Measurements from ENCODE around the gene VAT1L.

Gene VAT1L

GRCh38 chr16:77882358-77882757, 94.0 kb downstream of the VAT1L start:
- H3K4me1 Mint-ChIP-seq: no peaks in the 10 kb centered on the region
- H3K36me3 Mint-ChIP-seq (ENCODE audit: low read depth): no peaks in the 10 kb centered on the region
- H3K27me3 Mint-ChIP-seq: peaks cover 7% of the 10 kb centered on the region
- DNase-seq: no peak
- H3K27ac Mint-ChIP-seq: no peak overlapping the region
- no peak for ATAC-seq
- H3K4me3 Mint-ChIP-seq: no peak overlapping the region
- no peaks in the 10 kb centered on the region for H3K9me3 Mint-ChIP-seq

GRCh38 chr16:77885571-77886295, 97.4 kb downstream of the VAT1L start:
- H3K36me3 Mint-ChIP-seq (ENCODE audit: low read depth): no peaks in the 10 kb centered on the region
- H3K9me3 Mint-ChIP-seq: no peaks in the 10 kb centered on the region
- H3K27me3 Mint-ChIP-seq: peaks cover 11% of the 10 kb centered on the region
- DNase-seq: no peak
- no peak overlapping the region for H3K4me3 Mint-ChIP-seq
- no peak overlapping the region for H3K27ac Mint-ChIP-seq
- no peaks in the 10 kb centered on the region for H3K4me1 Mint-ChIP-seq
- no peak for ATAC-seq

GRCh38 chr16:77888871-77889270, 100.5 kb downstream of the VAT1L start:
- Mint-ChIP-seq H3K9me3 (no peaks in the 10 kb centered on the region), H3K4me3 (no peak overlapping the region), H3K27ac (no peak overlapping the region), H3K27me3 (peaks cover 9% of the 10 kb centered on the region), H3K4me1 (no peaks in the 10 kb centered on the region), H3K36me3 (ENCODE audit: low read depth) (no peaks in the 10 kb centered on the region)
- ATAC-seq (no peak), DNase-seq (no peak)

- ATAC-seq (no peak), DNase-seq (no peak)
- no peak overlapping the region for H3K4me3 Mint-ChIP-seq
- H3K27ac Mint-ChIP-seq: no peak overlapping the region
- H3K36me3 Mint-ChIP-seq (ENCODE audit: low read depth): no peaks in the 10 kb centered on the region
- no peaks in the 10 kb centered on the region for H3K9me3 Mint-ChIP-seq
- H3K4me1 Mint-ChIP-seq: no peaks in the 10 kb centered on the region
- peaks cover 8% of the 10 kb centered on the region for H3K27me3 Mint-ChIP-seq
These were observed 101.7 kb downstream of the VAT1L start for GRCh38 chr16:77890075-77890474.

GRCh38 chr16:77894162-77894561, 105.8 kb downstream of the VAT1L start:
- Mint-ChIP-seq H3K27me3 (peaks cover 4% of the 10 kb centered on the region), H3K36me3 (ENCODE audit: low read depth) (no peaks in the 10 kb centered on the region), H3K4me1 (no peaks in the 10 kb centered on the region), H3K9me3 (no peaks in the 10 kb centered on the region), H3K4me3 (no peak overlapping the region), H3K27ac (no peak overlapping the region)
- ATAC-seq: no peak
- DNase-seq: no peak

GRCh38 chr16:77895962-77896361, 107.6 kb downstream of the VAT1L start:
- H3K27me3 Mint-ChIP-seq: peaks cover 3% of the 10 kb centered on the region
- ATAC-seq (no peak), DNase-seq (no peak)
- H3K4me3 Mint-ChIP-seq: no peak overlapping the region
- H3K4me1 Mint-ChIP-seq: no peaks in the 10 kb centered on the region
- H3K27ac Mint-ChIP-seq: no peak overlapping the region
- no peaks in the 10 kb centered on the region for H3K9me3 Mint-ChIP-seq
- H3K36me3 Mint-ChIP-seq (ENCODE audit: low read depth): no peaks in the 10 kb centered on the region

GRCh38 chr16:77896415-77897128, 108.2 kb downstream of the VAT1L start:
- no peaks in the 10 kb centered on the region for H3K9me3 Mint-ChIP-seq
- H3K27me3 Mint-ChIP-seq: peaks cover 3% of the 10 kb centered on the region
- no peak overlapping the region for H3K27ac Mint-ChIP-seq
- H3K4me3 Mint-ChIP-seq: no peak overlapping the region
- no peak for DNase-seq
- no peak for ATAC-seq
- no peaks in the 10 kb centered on the region for H3K36me3 Mint-ChIP-seq (ENCODE audit: low read depth)
- H3K4me1 Mint-ChIP-seq: no peaks in the 10 kb centered on the region

GRCh38 chr16:77897129-77897437, 108.7 kb downstream of the VAT1L start:
- H3K27me3 Mint-ChIP-seq: peaks cover 3% of the 10 kb centered on the region
- H3K4me1 Mint-ChIP-seq: no peaks in the 10 kb centered on the region
- no peak overlapping the region for H3K27ac Mint-ChIP-seq
- DNase-seq (no peak), ATAC-seq (no peak)
- no peaks in the 10 kb centered on the region for H3K36me3 Mint-ChIP-seq (ENCODE audit: low read depth)
- no peak overlapping the region for H3K4me3 Mint-ChIP-seq
- H3K9me3 Mint-ChIP-seq: no peaks in the 10 kb centered on the region

- Mint-ChIP-seq H3K36me3 (ENCODE audit: low read depth) (no peaks in the 10 kb centered on the region), H3K27me3 (peaks cover 3% of the 10 kb centered on the region), H3K27ac (no peak overlapping the region), H3K4me3 (no peak overlapping the region), H3K9me3 (no peaks in the 10 kb centered on the region), H3K4me1 (no peaks in the 10 kb centered on the region)
- DNase-seq (no peak), ATAC-seq (no peak)
These were observed 109.7 kb downstream of the VAT1L start for GRCh38 chr16:77897831-77898605.

GRCh38 chr16:77898671-77899211, 110.4 kb downstream of the VAT1L start:
- DNase-seq: no peak

GRCh38 chr16:77899416-77899815, 111.1 kb downstream of the VAT1L start:
- H3K4me1 Mint-ChIP-seq: no peaks in the 10 kb centered on the region
- ATAC-seq (no peak), DNase-seq (no peak)
- no peak overlapping the region for H3K27ac Mint-ChIP-seq
- H3K36me3 Mint-ChIP-seq (ENCODE audit: low read depth): no peaks in the 10 kb centered on the region
- H3K4me3 Mint-ChIP-seq: no peak overlapping the region
- peaks cover 3% of the 10 kb centered on the region for H3K27me3 Mint-ChIP-seq
- H3K9me3 Mint-ChIP-seq: no peaks in the 10 kb centered on the region

More at GRCh38 chr16:77898671-77899211, 110.4 kb downstream of the VAT1L start:
- H3K9me3 Mint-ChIP-seq: no peaks in the 10 kb centered on the region
- peaks cover 3% of the 10 kb centered on the region for H3K27me3 Mint-ChIP-seq
- no peak overlapping the region for H3K4me3 Mint-ChIP-seq
- ATAC-seq: no peak
- no peaks in the 10 kb centered on the region for H3K36me3 Mint-ChIP-seq (ENCODE audit: low read depth)
- no peaks in the 10 kb centered on the region for H3K4me1 Mint-ChIP-seq
- no peak overlapping the region for H3K27ac Mint-ChIP-seq

- Mint-ChIP-seq H3K4me3 (no peak overlapping the region), H3K36me3 (ENCODE audit: low read depth) (no peaks in the 10 kb centered on the region), H3K4me1 (no peaks in the 10 kb centered on the region), H3K27me3 (peaks cover 3% of the 10 kb centered on the region), H3K9me3 (no peaks in the 10 kb centered on the region), H3K27ac (no peak overlapping the region)
- ATAC-seq (no peak), DNase-seq (no peak)
These were observed 117.1 kb downstream of the VAT1L start for GRCh38 chr16:77905374-77905920.

GRCh38 chr16:77910021-77910420, 121.7 kb downstream of the VAT1L start:
- Mint-ChIP-seq H3K27me3 (no peaks in the 10 kb centered on the region), H3K9me3 (no peaks in the 10 kb centered on the region), H3K36me3 (ENCODE audit: low read depth) (no peaks in the 10 kb centered on the region), H3K27ac (no peak overlapping the region), H3K4me3 (no peak overlapping the region), H3K4me1 (no peaks in the 10 kb centered on the region)
- no peak for DNase-seq
- no peak for ATAC-seq

GRCh38 chr16:77912617-77913016, 124.3 kb downstream of the VAT1L start:
- ATAC-seq (no peak), DNase-seq (no peak)
- Mint-ChIP-seq H3K4me3 (no peak overlapping the region), H3K9me3 (no peaks in the 10 kb centered on the region), H3K27ac (no peak overlapping the region), H3K36me3 (ENCODE audit: low read depth) (no peaks in the 10 kb centered on the region), H3K4me1 (no peaks in the 10 kb centered on the region), H3K27me3 (no peaks in the 10 kb centered on the region)
